HG03159 (cell line): ENCODE results near the gene EGFR.
"Not testable (repeated sequence)": the region's sequence is repeated elsewhere in the genome, so short reads cannot be mapped to it uniquely, and the experiment has no call there.

Source experiments
- ATAC-seq: cut with Tn5 transposase; IDR thresholded peaks from one replicate; pipeline ENCODE4 v1.9.1; 2021; ENCODE audit warnings: mild to moderate bottlenecking, moderate library complexity; ENCODE audit not compliant: unreplicated experiment

EGFR gene

GRCh38 chr7:55034776-55035175, 16.0 kb downstream of the EGFR start:
- no peak for ATAC-seq

- ATAC-seq, result not testable (repeated sequence)
These were observed 16.6 kb downstream of the EGFR start for GRCh38 chr7:55035410-55035809.

GRCh38 chr7:55036950-55037736, 18.3 kb downstream of the EGFR start:
- no peak for ATAC-seq

GRCh38 chr7:55043691-55044370, 25.0 kb downstream of the EGFR start:
- ATAC-seq, result no peak

- ATAC-seq, result no peak
These were observed 25.5 kb downstream of the EGFR start for GRCh38 chr7:55044371-55044717.

GRCh38 chr7:55044791-55045190, 26.0 kb downstream of the EGFR start:
- no peak for ATAC-seq

GRCh38 chr7:55046582-55047342, 27.9 kb downstream of the EGFR start:
- no peak for ATAC-seq

- no peak for ATAC-seq
These were observed 29.5 kb downstream of the EGFR start for GRCh38 chr7:55048221-55048859.

- no peak for ATAC-seq
These were observed 31.5 kb downstream of the EGFR start for GRCh38 chr7:55050281-55050680.

GRCh38 chr7:55052081-55052480, 33.3 kb downstream of the EGFR start:
- ATAC-seq, result no peak

- ATAC-seq, result no peak
These were observed 34.1 kb downstream of the EGFR start for GRCh38 chr7:55052741-55053427.

GRCh38 chr7:55053651-55054571, 35.1 kb downstream of the EGFR start:
- ATAC-seq, result no peak

- no peak for ATAC-seq
These were observed 35.9 kb downstream of the EGFR start for GRCh38 chr7:55054758-55055157.

- ATAC-seq, result no peak
These were observed 36.7 kb downstream of the EGFR start for GRCh38 chr7:55055479-55055878.

- no peak for ATAC-seq
These were observed 37.3 kb downstream of the EGFR start for GRCh38 chr7:55056068-55056467.

- ATAC-seq, result no peak
These were observed 38.0 kb downstream of the EGFR start for GRCh38 chr7:55056577-55057480.

GRCh38 chr7:55058314-55058713, 39.5 kb downstream of the EGFR start:
- no peak for ATAC-seq

GRCh38 chr7:55059021-55059420, 40.2 kb downstream of the EGFR start:
- no peak for ATAC-seq

- no peak for ATAC-seq
These were observed 41.3 kb downstream of the EGFR start for GRCh38 chr7:55060085-55060484.
